ENCODE measurements around the gene TCF3.

The TCF3 gene

GRCh38 chr19:1636325-1637236, 15.8 kb downstream of the TCF3 start:
- CTCF ChIA-PET = no interaction called here
- TF ChIP-seq CTCF (IDR thresholded peaks at IDR 0.05; ENCODE audit: control extremely low read depth, extremely low read depth, low read depth, missing control alignments) = no peak

GRCh38 chr19:1634938-1635243, 17.5 kb downstream of the TCF3 start:
- ChIA-PET POLR2A (no interaction called here), CTCF (no interaction called here)
- TF ChIP-seq CTCF (IDR thresholded peaks at IDR 0.05; ENCODE audit: control extremely low read depth, extremely low read depth, low read depth, missing control alignments) = no peak
- DNase-seq (ENCODE audit: extremely low spot score) = no peak

More at GRCh38 chr19:1636325-1637236, 15.8 kb downstream of the TCF3 start:
- POLR2A ChIA-PET = no interaction called here
- no peak for DNase-seq (ENCODE audit: extremely low spot score)

- CTCF ChIA-PET = no interaction called here
- POLR2A ChIA-PET = no interaction called here
- TF ChIP-seq CTCF (IDR thresholded peaks at IDR 0.05; ENCODE audit: control extremely low read depth, extremely low read depth, low read depth, missing control alignments) = no peak
- no peak for DNase-seq (ENCODE audit: extremely low spot score)
These were observed 18.0 kb downstream of the TCF3 start for GRCh38 chr19:1634242-1634937.

- CTCF ChIA-PET = no interaction called here
These were observed 19.1 kb downstream of the TCF3 start for GRCh38 chr19:1633269-1633826.

GRCh38 chr19:1632462-1633268, 19.8 kb downstream of the TCF3 start:
- no peak for DNase-seq (ENCODE audit: extremely low spot score)
- CTCF ChIA-PET = no interaction called here
- POLR2A ChIA-PET = no interaction called here
- no peak for TF ChIP-seq CTCF (IDR thresholded peaks at IDR 0.05; ENCODE audit: control extremely low read depth, extremely low read depth, low read depth, missing control alignments)

More at GRCh38 chr19:1633269-1633826, 19.1 kb downstream of the TCF3 start:
- TF ChIP-seq CTCF (IDR thresholded peaks at IDR 0.05; ENCODE audit: control extremely low read depth, extremely low read depth, low read depth, missing control alignments) = no peak
- POLR2A ChIA-PET = no interaction called here
- DNase-seq (ENCODE audit: extremely low spot score) = no peak

GRCh38 chr19:1631557-1632100, 20.8 kb downstream of the TCF3 start:
- TF ChIP-seq CTCF (IDR thresholded peaks at IDR 0.05; ENCODE audit: control extremely low read depth, extremely low read depth, low read depth, missing control alignments) = no peak
- ChIA-PET POLR2A (no interaction called here), CTCF (no interaction called here)
- no peak for DNase-seq (ENCODE audit: extremely low spot score)
